Suprapubic skin (tissue), 4 donors: ENCODE data around the gene GFAP.
A peak's percentile ranks its signal among the peaks of the same experiment; 100 is the strongest.

Experiments
- POLR2A ChIP-seq, 2 donors: fragments of 450-650 bp; IDR thresholded peaks; one replicate each; pipeline ENCODE4 v1.6.1; 2017; ENCODE audit warnings: antibody characterized with exemption in 2 of 2, mild to moderate bottlenecking in 2 of 2, moderate library complexity in 2 of 2
- POLR2AphosphoS5 ChIP-seq, 3 donors: sonication (generic); formaldehyde crosslinking; IDR thresholded peaks; one replicate each; pipeline ENCODE4 v1.6.1; 2017; ENCODE audit warnings: antibody characterized with exemption in 3 of 3
- TF ChIP-seq, protein P1 (sequence below), 2 donors: fragments of 200-600 bp in 1 of 2; fragments of 450-650 bp in 1 of 2; sonication (generic) in 1 of 2; IDR thresholded peaks; one replicate each; pipeline ENCODE4 v1.5.1; 2016 to 2019; ENCODE audit warnings: antibody characterized with exemption in 2 of 2, mild to moderate bottlenecking in 1 of 2, moderate library complexity in 1 of 2

DNA sequence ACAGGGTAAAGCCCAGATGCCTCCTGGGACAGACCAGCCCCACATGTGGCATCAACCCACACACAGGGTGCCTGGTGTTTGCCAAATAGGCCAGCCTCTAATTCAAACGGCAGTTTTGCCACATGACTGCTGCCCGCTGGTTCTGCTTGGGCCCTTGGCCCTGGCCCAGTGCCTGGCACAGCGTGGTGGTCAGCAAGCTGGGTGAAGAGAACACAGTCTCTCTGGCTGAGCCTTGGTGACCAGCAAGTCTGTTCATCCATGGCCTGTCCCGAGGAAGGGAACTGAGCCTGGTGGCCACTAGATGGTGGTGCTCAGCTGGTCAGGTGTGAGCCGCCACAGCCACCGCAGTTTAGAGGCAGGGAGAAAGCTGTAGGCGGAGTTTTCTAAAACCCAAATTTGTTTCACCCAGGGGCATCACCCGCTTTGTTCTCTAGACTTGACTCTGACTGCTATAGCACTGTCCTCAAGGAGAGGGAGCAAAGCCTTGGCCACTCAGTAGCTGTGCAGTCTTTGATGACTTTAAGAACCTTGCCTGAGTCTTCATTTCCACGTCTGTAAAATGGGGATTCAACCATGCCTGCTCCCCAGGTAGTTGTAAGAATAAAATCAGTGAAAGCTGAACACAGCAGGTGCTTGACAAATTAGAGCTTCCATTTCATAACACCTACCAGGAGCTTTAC, 4.7 kb upstream of the GFAP start:
- TF ChIP-seq POLR2A (IDR thresholded peaks at IDR 0.05) (no peak), POLR2AphosphoS5 (IDR thresholded peaks at IDR 0.05) (no peak)
- TF ChIP-seq, protein P1, sequence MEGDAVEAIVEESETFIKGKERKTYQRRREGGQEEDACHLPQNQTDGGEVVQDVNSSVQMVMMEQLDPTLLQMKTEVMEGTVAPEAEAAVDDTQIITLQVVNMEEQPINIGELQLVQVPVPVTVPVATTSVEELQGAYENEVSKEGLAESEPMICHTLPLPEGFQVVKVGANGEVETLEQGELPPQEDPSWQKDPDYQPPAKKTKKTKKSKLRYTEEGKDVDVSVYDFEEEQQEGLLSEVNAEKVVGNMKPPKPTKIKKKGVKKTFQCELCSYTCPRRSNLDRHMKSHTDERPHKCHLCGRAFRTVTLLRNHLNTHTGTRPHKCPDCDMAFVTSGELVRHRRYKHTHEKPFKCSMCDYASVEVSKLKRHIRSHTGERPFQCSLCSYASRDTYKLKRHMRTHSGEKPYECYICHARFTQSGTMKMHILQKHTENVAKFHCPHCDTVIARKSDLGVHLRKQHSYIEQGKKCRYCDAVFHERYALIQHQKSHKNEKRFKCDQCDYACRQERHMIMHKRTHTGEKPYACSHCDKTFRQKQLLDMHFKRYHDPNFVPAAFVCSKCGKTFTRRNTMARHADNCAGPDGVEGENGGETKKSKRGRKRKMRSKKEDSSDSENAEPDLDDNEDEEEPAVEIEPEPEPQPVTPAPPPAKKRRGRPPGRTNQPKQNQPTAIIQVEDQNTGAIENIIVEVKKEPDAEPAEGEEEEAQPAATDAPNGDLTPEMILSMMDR (IDR thresholded peaks at IDR 0.05) = peak; percentile 78 to 80
